Activated CD4-positive, alpha-beta T cell treated with anti-CD3 and anti-CD28 coated beads, Interleukin-2, amount 10 ng/mL, durations not matched to agents 24 days and 14 days (primary cell): Measurements from ENCODE around the gene REEP5. TPM values are rescaled to one million over a fixed set of nuclear protein-coding genes. Genes with fewer than 3 reads are reported as not detected.
A peak's percentile ranks its signal among the peaks of the same experiment; 100 is the strongest.
"Not testable (repeated sequence)": the region's sequence is repeated elsewhere in the genome, so short reads cannot be mapped to it uniquely, and the experiment has no call there.

Source experiments
- DNase-seq: peaks from one replicate; pipeline ENCODE4 v3.0.0; 2022
- H3K27ac Mint-ChIP-seq: one replicate; pipeline ENCODE4 v1.8.0; 2022; ENCODE audit warnings: mild to moderate bottlenecking, mixed read lengths
- H3K27me3 Mint-ChIP-seq: one replicate; pipeline ENCODE4 v1.8.0; 2022; ENCODE audit warnings: mixed read lengths
- H3K36me3 Mint-ChIP-seq: one replicate; pipeline ENCODE4 v1.8.0; 2022; ENCODE audit warnings: low read depth, mild to moderate bottlenecking, mixed read lengths
- H3K4me1 Mint-ChIP-seq: one replicate; pipeline ENCODE4 v1.8.0; 2021; ENCODE audit warnings: mixed read lengths
- H3K4me3 Mint-ChIP-seq: one replicate; pipeline ENCODE4 v1.8.0; 2022; ENCODE audit warnings: mild to moderate bottlenecking, moderate library complexity, mixed read lengths
- H3K9me3 Mint-ChIP-seq: one replicate; pipeline ENCODE4 v1.8.0; 2021; ENCODE audit warnings: mixed read lengths
- intact Hi-C: fragments of 100-400 bp; cut with micrococcal nuclease; formaldehyde crosslinking; loops from one replicate; pipeline ENCODE4 v1.15.1; 2023
- total RNA-seq: library from RNA; stranded (reverse); gene quantifications from 2 replicates; pipeline ENCODE4 v1.2.3, GENCODE V29; 2022

The REEP5 gene
- total RNA-seq, 1 donor from 2014 or later, result 75.3 TPM

DNA sequence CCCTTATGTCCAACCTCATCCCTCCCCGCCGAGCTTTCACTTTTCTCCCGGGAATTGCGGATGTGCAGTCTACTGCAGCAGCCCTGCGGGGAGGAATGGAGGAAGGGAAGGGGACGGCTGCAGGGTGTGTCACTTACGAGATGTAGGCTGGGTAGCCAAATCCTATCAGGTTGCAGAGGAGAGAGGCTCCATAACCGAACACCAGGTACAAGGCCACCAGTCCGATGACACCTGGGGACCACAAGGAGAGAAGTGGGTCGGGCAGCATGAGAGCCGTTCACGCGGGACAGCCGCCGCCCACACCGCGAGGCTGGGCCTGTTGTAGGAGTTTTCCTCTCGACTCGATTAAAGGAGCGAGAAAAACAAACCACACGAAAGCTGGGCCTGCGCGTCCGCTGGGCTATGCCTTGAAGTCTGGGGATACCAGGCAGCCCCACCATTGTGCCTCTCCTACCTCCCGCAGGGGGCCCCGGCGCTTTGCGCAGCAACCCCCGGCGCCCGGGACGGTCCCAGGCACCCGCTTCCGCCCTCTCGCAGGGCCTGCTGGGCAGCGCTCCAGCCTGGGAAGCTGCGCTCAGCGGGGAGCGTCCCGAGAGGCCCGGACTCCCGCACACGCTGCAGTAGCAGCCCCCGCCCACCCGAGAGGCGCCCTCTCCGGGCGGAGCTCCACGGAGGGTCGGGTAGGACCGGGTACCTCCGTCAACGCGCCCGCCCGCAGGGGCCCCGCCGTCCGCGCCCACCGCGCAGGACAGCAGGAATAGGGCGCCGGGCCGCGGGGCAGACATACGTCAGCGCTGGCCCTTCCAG is 798 bp downstream of the REEP5 start:
- DNase-seq, result peak; percentile 87
- H3K27me3 Mint-ChIP-seq, result no peaks in the 10 kb centered on the region
- intact Hi-C loops, result loop anchor here (2.0 to 10.0 kb wide), 5 partner anchors 101 to 592 kb away; partner anchors contain the start of gene YTHDC2

DNA sequence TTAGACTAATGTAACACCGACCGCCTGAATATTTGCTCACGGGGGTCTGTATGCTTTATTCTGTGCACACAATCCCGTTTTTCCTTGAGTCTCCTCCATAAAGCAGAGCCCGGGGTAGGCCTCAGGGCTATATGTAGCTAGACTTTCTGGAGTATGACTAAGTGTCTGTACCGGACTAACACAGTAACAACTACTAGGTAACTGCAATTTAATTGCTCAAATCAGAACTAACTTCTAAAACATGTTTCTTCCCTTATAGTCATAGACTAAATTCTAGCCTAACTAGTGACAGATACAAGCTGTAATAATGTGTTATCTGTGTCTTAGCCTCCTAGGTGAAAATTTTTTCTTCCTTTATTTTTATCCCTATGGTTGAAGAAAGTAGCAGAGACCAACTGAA is 2.1 kb downstream of the REEP5 start:
- Mint-ChIP-seq H3K9me3 (no peaks in the 10 kb centered on the region), H3K4me3 (peak overlapping the region; percentile 70), H3K4me1 (peaks cover 73% of the 10 kb centered on the region), H3K27ac (peak overlapping the region; percentile 66), H3K27me3 (no peaks in the 10 kb centered on the region), H3K36me3 (peaks cover 51% of the 10 kb centered on the region)
- no peak for DNase-seq
- intact Hi-C loops, result loop anchor here (2.0 to 10.0 kb wide), 5 partner anchors 102 to 593 kb away; partner anchors contain the start of gene YTHDC2

More for the DNA sequence above, 798 bp downstream of the REEP5 start:
- H3K36me3 Mint-ChIP-seq, result peaks cover 41% of the 10 kb centered on the region
- peak overlapping the region; percentile 99 for H3K4me3 Mint-ChIP-seq
- H3K27ac Mint-ChIP-seq, result peak overlapping the region; percentile 81
- H3K4me1 Mint-ChIP-seq, result peaks cover 64% of the 10 kb centered on the region
- H3K9me3 Mint-ChIP-seq, result no peaks in the 10 kb centered on the region

DNA sequence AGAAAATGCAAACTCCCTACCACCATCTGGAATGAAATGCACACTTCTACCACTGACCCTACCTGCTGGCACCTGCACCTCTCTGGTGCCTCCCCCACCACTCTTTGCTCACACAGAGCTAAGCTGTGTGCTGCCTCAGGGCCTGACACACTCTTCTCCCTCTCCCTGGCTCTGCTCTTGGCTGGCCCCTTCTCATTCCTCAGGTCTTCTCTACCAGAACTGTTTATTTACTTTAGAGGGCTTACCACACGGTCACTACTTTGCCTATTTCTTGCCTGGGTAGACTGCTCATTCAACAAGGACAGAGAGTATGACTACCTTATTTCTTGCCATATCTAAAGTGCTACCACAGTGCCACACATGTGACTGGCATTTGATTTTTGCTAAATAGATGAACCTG is 3.3 kb downstream of the REEP5 start:
- no peak overlapping the region for H3K4me3 Mint-ChIP-seq

DNA sequence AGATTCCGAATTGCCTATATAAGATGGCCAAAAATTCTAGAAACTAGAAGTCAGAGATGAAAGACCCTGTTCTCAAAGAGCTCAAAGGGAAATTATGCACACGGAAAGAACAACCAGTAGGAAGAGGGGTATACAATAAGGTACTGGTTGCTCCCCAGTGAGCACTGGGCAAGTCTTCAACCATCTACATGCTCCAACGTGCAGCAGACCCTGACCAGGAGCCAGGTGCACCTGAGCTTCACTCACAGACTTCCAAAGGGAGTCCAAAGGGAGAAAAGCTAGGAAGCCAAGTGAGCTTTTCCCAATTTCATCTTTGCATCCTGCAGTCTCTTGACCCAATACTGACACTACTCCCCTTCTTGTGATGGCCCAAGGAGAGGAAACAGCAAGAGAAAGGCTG is 3.9 kb downstream of the REEP5 start:
- H3K9me3 Mint-ChIP-seq, result no peaks in the 10 kb centered on the region
- intact Hi-C loops, result no loop called here
- H3K27me3 Mint-ChIP-seq, result no peaks in the 10 kb centered on the region
- no peak overlapping the region for H3K27ac Mint-ChIP-seq
- peaks cover 69% of the 10 kb centered on the region for H3K4me1 Mint-ChIP-seq
- H3K4me3 Mint-ChIP-seq, result peak overlapping the region; percentile 10
- no peak for DNase-seq
- peaks cover 60% of the 10 kb centered on the region for H3K36me3 Mint-ChIP-seq

More for the DNA sequence above, 3.3 kb downstream of the REEP5 start:
- no peak for DNase-seq
- peaks cover 73% of the 10 kb centered on the region for H3K4me1 Mint-ChIP-seq
- H3K9me3 Mint-ChIP-seq, result no peaks in the 10 kb centered on the region
- intact Hi-C loops, result no loop called here
- no peaks in the 10 kb centered on the region for H3K27me3 Mint-ChIP-seq
- no peak overlapping the region for H3K27ac Mint-ChIP-seq
- peaks cover 57% of the 10 kb centered on the region for H3K36me3 Mint-ChIP-seq

DNA sequence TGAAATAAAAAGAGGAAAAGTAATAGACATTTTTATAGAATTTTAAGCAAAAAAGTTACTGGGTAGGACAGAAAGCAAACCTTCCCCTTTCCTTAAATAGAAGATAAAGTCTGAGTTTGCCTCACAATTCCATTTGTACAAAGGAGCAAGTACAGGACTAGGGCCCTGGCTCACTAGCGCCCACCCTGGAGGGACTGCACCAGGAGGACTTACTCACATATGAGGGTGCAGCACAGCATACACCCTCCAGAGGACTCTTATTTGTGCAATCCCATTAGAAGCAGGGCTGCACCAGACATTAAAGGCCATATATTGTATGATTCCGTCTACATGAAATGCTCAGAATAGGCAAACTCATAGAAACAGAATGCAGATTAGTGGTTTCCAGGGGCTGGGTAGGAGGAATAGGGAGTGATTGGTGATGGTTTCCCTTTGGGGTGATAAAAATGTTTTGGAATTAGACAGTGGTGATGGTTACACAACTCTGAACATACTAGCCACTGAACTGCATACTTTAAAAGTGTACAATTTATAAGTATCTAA is 4.5 kb downstream of the REEP5 start:
- H3K4me1 Mint-ChIP-seq, result peaks cover 67% of the 10 kb centered on the region
- peaks cover 66% of the 10 kb centered on the region for H3K36me3 Mint-ChIP-seq
- H3K27ac Mint-ChIP-seq, result no peak overlapping the region
- DNase-seq, result peak; percentile 64
- no peak overlapping the region for H3K4me3 Mint-ChIP-seq
- no peaks in the 10 kb centered on the region for H3K27me3 Mint-ChIP-seq
- intact Hi-C loops, result no loop called here
- H3K9me3 Mint-ChIP-seq, result no peaks in the 10 kb centered on the region

DNA sequence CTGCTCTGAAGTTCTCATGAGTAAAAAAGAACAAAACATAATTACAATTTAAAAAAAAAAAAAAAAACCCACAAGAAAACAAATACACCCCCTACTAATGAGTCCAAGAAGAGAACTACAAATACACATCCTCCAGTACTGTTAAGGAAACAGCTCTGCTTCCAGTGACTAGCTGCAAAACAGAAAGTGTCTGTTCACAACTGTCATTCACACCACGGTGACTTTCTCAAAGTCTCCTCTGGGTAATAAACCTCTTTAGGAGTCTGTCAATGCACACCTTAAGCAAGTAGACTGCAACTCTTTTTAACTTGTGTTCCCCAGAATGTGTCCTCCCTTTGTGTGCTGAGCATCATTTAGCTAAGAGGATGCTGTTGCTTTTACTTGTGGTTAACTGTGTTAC is 6.2 kb downstream of the REEP5 start:
- H3K27ac Mint-ChIP-seq, result peak overlapping the region; percentile 75
- peak; percentile 77 for DNase-seq
- peaks cover 65% of the 10 kb centered on the region for H3K4me1 Mint-ChIP-seq
- H3K27me3 Mint-ChIP-seq, result no peaks in the 10 kb centered on the region
- intact Hi-C loops, result no loop called here
- no peaks in the 10 kb centered on the region for H3K9me3 Mint-ChIP-seq
- H3K36me3 Mint-ChIP-seq, result peaks cover 71% of the 10 kb centered on the region
- H3K4me3 Mint-ChIP-seq, result peak overlapping the region; percentile 64

DNA sequence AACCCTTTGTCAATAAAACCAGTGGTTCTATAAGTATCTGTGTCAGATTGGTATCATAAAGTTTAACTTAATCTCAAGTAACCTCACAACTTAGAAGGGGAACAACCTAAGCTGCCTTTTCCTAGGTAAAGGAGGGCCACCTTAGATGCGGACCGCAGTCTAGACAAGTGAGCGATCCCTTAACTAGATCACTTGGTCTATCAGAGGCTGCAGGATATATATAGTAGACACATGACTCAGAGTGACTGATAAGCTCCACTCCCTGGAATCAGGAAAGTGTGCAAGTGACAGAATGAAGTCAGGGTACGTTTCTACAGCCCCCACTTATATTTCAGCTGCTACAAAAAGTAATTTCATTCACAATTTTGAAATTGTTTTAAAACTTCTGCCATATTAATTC is 7.4 kb downstream of the REEP5 start:
- no peak for DNase-seq
- peaks cover 76% of the 10 kb centered on the region for H3K36me3 Mint-ChIP-seq
- no peaks in the 10 kb centered on the region for H3K9me3 Mint-ChIP-seq
- peaks cover 56% of the 10 kb centered on the region for H3K4me1 Mint-ChIP-seq
- intact Hi-C loops, result no loop called here
- no peak overlapping the region for H3K4me3 Mint-ChIP-seq
- no peaks in the 10 kb centered on the region for H3K27me3 Mint-ChIP-seq
- no peak overlapping the region for H3K27ac Mint-ChIP-seq

DNA sequence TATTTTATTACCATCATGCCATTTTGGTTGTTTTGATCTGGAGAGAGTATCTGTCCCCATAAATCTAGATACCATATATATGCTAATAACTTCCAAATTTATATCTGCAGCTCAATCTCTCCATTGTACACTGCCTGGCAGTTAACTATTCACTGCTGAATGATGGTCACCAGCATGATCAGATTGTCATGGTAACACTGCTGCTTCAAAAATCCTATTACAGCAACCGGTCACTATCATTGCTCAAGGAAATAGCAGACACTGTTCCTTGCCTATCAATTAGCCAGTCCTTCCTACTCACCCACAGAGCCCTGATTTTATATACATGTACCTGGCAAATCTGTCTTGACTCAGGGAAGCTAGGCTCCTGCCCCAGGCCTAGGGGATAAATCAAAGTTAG is 11.5 kb downstream of the REEP5 start:
- Mint-ChIP-seq H3K4me1 (peaks cover 28% of the 10 kb centered on the region), H3K27ac (no peak overlapping the region), H3K4me3 (no peak overlapping the region), H3K9me3 (no peaks in the 10 kb centered on the region), H3K36me3 (peaks cover 49% of the 10 kb centered on the region), H3K27me3 (no peaks in the 10 kb centered on the region)
- intact Hi-C loops, result no loop called here
- no peak for DNase-seq

DNA sequence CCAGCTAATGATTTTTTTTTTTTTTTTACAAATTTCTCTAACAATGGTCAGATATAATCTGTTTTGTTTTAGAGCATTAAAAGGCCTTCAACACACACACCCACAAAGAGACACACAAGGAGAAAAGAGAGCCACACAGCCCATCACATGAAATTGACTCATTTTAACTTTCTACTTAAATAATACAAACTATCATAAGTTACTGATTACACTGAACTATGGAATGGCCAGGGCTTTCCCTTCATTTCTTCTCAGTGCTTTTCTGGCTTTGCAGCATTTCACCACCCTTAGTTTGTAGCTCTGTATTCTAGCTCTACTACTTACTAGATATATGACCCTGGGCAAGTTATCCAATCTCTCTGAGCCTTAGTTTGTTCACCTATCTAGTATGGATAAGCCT is 13.2 kb downstream of the REEP5 start:
- no peak for DNase-seq
- peaks cover 44% of the 10 kb centered on the region for H3K36me3 Mint-ChIP-seq

DNA sequence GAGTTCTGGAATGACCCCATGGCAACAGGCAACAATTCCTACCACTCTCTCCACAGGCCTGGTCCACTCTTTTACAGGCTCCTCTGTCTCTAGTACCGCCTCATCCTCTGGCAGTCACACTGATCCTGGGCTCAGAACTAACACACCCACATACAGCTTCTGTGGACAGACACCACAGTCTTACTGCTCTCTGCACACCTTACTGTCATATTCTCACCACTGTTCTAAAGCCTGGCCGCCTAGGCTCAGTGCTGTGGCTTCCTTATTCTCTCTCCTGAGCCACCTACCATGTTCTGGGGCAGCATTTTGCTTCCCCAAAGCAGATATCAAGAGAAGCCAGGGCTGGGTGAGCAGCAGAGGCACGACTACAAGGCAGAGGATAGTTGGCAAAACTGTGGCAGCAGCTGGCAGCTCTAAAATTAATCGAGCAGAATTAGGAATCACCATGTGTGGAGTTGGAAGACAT is 14.8 kb downstream of the REEP5 start:
- no peak overlapping the region for H3K4me3 Mint-ChIP-seq
- intact Hi-C loops, result no loop called here
- H3K27ac Mint-ChIP-seq, result peak overlapping the region; percentile 51
- peaks cover 46% of the 10 kb centered on the region for H3K36me3 Mint-ChIP-seq
- H3K4me1 Mint-ChIP-seq, result peaks cover 15% of the 10 kb centered on the region
- no peak for DNase-seq
- H3K9me3 Mint-ChIP-seq, result no peaks in the 10 kb centered on the region
- no peaks in the 10 kb centered on the region for H3K27me3 Mint-ChIP-seq

More for the DNA sequence above, 13.2 kb downstream of the REEP5 start:
- no peak overlapping the region for H3K27ac Mint-ChIP-seq
- H3K27me3 Mint-ChIP-seq, result no peaks in the 10 kb centered on the region
- H3K4me1 Mint-ChIP-seq, result peaks cover 19% of the 10 kb centered on the region
- H3K4me3 Mint-ChIP-seq, result no peak overlapping the region
- H3K9me3 Mint-ChIP-seq, result no peaks in the 10 kb centered on the region
- intact Hi-C loops, result no loop called here

DNA sequence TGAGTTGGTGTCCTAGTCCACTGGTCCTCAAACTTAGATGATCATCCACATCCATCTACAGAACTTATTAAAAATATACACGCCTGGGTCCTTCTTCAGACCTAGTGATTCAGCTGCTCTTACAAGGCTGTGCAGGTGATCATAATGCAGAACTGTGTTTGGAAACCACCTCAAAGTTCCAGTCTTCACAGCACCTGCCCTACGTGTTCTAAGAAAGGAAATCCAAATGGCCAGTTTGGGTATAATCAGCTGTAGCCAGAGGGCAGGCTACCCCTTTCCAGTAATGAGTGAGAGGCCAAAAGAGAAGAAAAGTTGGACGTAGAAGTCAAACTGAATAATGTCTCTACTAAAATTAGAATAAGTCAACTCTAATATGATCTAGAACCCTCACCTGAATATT is 15.4 kb downstream of the REEP5 start:
- Mint-ChIP-seq H3K27me3 (no peaks in the 10 kb centered on the region), H3K27ac (no peak overlapping the region), H3K36me3 (peaks cover 46% of the 10 kb centered on the region), H3K4me3 (no peak overlapping the region), H3K4me1 (peaks cover 11% of the 10 kb centered on the region), H3K9me3 (no peaks in the 10 kb centered on the region)
- intact Hi-C loops, result no loop called here
- DNase-seq, result no peak

DNA sequence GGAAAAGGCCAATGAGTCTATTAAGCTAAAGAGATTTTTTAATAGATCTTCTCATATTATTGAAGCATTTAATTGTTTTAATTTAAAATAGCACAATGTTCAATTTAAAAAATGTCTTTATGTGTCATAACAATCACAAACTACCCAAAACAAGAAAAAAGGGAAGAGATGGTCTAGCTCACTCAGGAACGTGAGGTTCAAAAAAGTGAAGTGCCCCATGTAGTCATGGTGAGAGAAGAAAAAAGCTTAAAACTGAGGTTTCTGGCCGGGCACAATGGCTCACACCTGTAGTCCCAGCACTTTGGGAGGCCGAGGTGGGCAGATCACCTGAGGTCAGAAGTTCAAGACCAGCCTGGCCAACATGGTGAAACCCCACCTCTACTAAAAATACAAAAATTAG is 17.0 kb downstream of the REEP5 start:
- Mint-ChIP-seq H3K36me3 (peaks cover 46% of the 10 kb centered on the region), H3K4me1 (peaks cover 13% of the 10 kb centered on the region)
- H3K9me3 Mint-ChIP-seq, intact Hi-C loops, H3K4me3 Mint-ChIP-seq, H3K27ac Mint-ChIP-seq, H3K27me3 Mint-ChIP-seq, DNase-seq: not testable (repeated sequence)

DNA sequence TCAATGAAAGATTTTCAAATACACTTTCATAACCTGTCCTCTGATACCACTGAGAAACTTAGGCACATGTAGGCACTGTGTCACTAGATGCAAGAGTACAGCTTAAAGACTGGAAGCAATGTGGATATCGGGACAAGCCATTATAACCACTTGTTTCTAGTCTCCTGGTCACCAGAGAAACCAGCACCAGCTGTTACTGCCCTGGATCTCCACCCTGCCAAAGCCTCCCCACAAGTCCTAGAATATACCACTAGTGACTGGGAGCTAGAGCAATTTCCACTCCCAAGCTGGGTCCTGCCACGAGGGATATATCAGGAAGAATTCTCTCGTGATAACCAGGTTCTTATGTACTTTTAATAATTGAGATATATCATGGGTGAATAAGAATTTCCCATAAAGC is 19.5 kb downstream of the REEP5 start:
- no peak overlapping the region for H3K4me3 Mint-ChIP-seq
- no peak overlapping the region for H3K27ac Mint-ChIP-seq
- H3K36me3 Mint-ChIP-seq, result peaks cover 51% of the 10 kb centered on the region
- no peak for DNase-seq
- no peaks in the 10 kb centered on the region for H3K27me3 Mint-ChIP-seq
- intact Hi-C loops, result no loop called here
- H3K4me1 Mint-ChIP-seq, result peaks cover 11% of the 10 kb centered on the region
- no peaks in the 10 kb centered on the region for H3K9me3 Mint-ChIP-seq

DNA sequence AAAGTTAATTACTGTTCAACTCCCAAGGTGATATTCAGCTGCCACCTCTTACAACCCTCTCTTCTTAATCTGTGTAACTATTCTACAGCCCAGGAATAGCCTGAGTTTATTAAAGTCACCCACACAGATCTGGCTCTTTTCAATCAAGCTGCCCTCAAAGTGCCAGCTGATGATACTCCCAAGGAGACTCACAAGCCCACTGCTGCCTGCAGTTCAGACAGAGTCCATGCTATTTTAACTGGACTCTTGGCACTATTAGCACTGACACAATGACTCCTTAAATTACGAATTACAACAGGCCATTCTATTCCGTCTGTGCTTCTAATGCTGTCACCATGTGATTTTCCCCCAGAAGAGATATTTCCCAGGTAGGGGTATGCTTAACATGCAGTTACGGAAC is 26.3 kb downstream of the REEP5 start:
- H3K27ac Mint-ChIP-seq, result peak overlapping the region; percentile 51
- no peak for DNase-seq
- peaks cover 11% of the 10 kb centered on the region for H3K4me1 Mint-ChIP-seq
- no peaks in the 10 kb centered on the region for H3K9me3 Mint-ChIP-seq
- peaks cover 51% of the 10 kb centered on the region for H3K36me3 Mint-ChIP-seq
- no peak overlapping the region for H3K4me3 Mint-ChIP-seq
- intact Hi-C loops, result no loop called here
- H3K27me3 Mint-ChIP-seq, result no peaks in the 10 kb centered on the region
